Coronary artery (tissue), 2 donors: ENCODE measurements around the gene ZMIZ1.

Source experiments
- DNase-seq: peaks from one replicate; pipeline ENCODE4 v3.0.0-alpha.2; 2017; ENCODE audit warnings: low spot score
- H3K27ac ChIP-seq, 2 donors: fragments of 200-600 bp; sonication (generic); one replicate each; pipeline ENCODE4 v1.5.1; 2016 to 2019
- H3K4me3 ChIP-seq: fragments of 200-600 bp; sonication (generic); 2 replicates; pipeline ENCODE4 v1.5.1; 2016; ENCODE audit warnings: mild to moderate bottlenecking, moderate library complexity
- TF ChIP-seq, protein P1 (sequence below): fragments of 200-600 bp; sonication (generic); IDR thresholded peaks from one replicate; pipeline ENCODE4 v1.5.1; 2019; ENCODE audit warnings: antibody characterized with exemption

The ZMIZ1 gene

DNA sequence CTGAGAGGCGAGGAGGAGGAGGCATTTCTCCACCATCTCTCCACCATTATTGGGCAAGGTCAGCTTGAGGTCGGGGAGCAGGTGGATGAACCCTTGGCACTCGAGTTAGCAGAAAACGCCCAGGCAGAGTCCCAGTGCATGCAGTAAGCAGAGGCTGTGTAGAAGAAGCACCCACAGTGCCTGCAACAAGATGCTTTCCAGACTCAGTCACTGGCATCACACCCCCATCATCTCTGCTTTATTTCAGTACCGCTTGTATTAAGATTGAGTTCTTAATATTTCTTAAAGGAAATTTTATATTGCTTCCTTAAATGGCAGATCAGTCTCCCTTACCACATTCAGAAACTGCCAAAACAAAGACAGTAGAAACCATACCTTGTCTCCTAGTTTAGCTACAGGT, 156.2 kb downstream of the ZMIZ1 start:
- no peak for DNase-seq
- TF ChIP-seq, protein P1, sequence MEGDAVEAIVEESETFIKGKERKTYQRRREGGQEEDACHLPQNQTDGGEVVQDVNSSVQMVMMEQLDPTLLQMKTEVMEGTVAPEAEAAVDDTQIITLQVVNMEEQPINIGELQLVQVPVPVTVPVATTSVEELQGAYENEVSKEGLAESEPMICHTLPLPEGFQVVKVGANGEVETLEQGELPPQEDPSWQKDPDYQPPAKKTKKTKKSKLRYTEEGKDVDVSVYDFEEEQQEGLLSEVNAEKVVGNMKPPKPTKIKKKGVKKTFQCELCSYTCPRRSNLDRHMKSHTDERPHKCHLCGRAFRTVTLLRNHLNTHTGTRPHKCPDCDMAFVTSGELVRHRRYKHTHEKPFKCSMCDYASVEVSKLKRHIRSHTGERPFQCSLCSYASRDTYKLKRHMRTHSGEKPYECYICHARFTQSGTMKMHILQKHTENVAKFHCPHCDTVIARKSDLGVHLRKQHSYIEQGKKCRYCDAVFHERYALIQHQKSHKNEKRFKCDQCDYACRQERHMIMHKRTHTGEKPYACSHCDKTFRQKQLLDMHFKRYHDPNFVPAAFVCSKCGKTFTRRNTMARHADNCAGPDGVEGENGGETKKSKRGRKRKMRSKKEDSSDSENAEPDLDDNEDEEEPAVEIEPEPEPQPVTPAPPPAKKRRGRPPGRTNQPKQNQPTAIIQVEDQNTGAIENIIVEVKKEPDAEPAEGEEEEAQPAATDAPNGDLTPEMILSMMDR: no peak
- no peak overlapping the region for H3K27ac ChIP-seq
- no peak overlapping the region for H3K4me3 ChIP-seq

DNA sequence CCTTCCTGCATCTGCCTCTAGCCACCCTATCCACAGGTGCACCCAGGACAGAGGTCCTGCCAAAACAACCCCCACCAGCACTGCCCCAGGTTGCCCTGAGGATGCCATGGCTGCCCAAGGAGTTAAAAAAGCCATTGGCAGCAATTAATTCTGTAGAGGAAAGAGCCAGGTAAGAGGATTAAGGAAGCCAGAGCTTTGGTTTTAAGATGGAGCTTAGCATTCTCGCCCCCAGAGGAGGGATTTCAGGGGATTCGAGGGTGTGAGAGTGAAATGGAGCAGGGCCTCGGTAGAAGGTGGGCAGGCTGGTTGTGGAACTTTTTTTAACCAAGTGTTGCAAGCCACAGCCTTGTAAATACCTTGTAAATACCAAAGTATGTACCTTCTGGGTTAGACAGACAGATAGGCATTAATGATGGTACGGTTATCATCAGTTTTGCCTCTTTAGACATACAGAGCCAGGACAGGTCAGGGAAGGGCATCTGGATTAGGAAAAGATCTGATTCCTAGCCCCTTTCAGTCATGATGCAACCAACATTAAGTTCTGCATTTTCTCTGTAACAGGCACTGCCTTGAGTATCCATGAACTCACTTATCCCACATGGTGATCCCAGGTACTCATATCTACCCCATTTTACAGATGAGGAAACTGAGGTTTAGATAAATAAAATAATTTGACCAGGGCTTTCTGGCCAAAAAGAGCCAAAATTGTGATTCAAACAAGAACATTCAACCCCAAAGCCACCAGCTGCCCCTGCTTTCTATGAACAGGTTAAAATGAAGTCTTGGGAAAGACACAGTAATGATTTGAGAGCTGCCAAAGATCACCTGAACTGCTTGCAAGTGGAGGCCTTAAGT, 157.9 kb downstream of the ZMIZ1 start:
- Histone ChIP-seq H3K4me3 (no peak overlapping the region), H3K27ac (no peak overlapping the region)
- TF ChIP-seq, protein P1: no peak
- no peak for DNase-seq

DNA sequence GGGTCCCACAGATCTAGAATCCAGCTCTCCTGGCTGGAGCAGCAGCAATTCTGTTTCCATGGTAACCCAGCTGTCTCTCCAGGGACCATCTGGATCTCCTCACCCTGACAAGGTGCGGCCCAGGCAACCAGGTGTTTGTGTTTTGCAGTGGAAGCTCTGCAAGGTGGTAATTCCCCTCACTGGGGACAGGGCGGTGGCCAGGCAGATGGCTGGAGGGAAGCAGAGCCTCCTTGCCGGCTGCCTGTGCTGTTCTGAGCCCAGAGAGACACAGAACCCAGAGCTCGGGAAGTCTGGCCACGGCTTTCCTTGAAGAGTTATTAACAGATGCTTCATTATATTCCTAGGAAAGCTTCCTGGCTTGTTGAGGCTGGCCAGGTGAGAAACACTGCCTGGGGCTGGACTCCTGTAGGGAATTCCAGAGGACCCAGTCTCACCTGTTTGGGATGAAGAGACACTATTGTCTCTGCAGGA, 160.3 kb downstream of the ZMIZ1 start:
- Histone ChIP-seq H3K4me3 (no peak overlapping the region), H3K27ac (no peak overlapping the region)
- TF ChIP-seq, protein P1: no peak
- no peak for DNase-seq

DNA sequence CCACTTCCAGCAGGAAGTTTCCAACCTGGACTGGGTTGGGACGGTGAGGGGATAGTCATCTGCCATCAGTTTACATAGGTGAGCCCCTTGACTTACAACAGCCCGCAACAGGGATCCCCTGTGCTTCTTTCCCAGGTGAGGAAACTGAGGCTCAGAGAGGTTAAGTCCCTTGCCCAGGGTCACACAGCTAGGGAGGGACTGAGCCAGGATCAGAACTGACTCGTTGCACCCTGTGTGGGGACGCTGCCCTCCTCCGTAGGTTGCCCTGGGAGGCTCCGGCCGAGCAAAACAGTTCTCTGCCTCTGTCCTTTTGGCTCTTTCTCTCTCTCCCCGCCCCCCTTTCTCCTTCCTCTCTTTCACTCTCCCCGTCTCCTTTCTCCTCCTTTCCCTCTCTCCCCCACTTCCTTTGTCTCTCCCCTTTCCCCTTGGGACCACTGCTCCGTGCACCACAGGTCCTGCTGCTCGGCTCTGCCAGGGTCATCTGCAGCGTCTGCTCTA, 161.1 kb downstream of the ZMIZ1 start:
- Histone ChIP-seq H3K4me3 (no peak overlapping the region), H3K27ac (no peak overlapping the region)
- TF ChIP-seq, protein P1: no peak
- no peak for DNase-seq

DNA sequence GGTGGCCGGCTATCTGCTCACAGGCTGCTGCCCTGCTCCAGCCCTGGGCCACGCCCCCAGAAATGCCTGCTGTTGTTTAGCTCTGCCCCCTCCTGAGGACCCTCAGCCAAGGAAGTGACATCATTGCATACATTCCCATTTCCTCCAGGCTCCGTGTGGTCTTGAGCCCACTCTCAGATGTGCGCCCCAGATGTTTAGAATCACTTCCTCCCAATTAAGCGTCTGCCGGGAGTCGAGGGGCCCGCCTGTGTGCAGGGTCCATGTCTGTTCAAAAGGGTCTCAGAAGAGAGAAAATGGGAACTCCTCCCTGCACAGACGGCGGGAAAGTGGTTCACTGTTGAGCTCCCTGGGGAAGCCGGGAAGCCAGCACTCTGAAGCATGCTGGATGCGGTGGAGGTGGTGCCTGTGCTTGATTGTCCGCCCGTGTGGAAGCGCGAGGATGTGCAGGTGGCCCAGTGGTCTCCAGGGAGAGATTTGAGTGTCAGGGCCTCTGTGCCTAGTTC, 161.6 kb downstream of the ZMIZ1 start:
- no peak overlapping the region for H3K27ac ChIP-seq
- no peak for DNase-seq

DNA sequence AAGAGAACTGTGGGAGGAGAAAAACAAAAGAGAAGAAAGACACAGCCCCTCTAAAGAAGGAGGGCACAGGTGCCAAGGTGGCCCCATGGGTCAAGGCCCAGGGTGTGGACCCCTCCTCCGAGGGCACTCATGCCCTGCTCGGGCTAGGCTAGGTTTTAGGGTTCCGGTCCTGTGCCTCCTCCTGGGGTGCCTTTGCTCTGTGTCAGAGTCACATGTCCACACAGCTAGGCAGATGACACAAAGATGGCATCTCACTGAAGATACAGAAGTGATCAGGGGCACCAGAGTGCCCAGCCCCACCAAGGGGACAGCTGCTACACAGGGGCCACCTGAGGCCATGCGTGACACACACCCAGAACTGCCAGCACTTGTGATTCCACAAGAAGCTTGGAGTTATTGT, 162.1 kb downstream of the ZMIZ1 start:
- DNase-seq: no peak
- TF ChIP-seq, protein P1: no peak
- Histone ChIP-seq H3K27ac (no peak overlapping the region), H3K4me3 (no peak overlapping the region)

More for the DNA sequence above, 161.6 kb downstream of the ZMIZ1 start:
- TF ChIP-seq, protein P1: no peak
- no peak overlapping the region for H3K4me3 ChIP-seq

DNA sequence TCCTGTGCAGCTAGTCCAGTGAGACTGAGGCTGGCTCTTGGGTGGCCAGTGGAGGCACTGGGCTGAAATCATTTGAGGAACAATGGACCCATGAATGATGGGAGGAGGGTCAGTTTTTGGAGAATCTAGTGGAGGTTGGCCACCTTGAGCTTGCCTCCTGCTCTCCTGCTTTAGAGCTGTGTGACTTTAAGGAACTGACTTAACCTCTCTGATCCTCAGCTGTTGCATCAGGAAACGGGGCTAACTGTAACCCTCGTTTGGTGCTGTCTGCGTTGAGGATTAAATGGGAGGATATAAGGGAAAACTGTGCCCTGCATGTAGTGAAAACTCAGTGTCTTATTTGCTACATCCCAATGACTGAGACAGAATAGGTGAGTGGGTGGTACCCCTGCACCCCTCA, 163.1 kb downstream of the ZMIZ1 start:
- H3K27ac ChIP-seq: no peak overlapping the region

More for the DNA sequence above, 163.1 kb downstream of the ZMIZ1 start:
- no peak overlapping the region for H3K4me3 ChIP-seq
- TF ChIP-seq, protein P1: no peak
- DNase-seq: no peak
